Activated naive CD4-positive, alpha-beta T cell (primary cell): ENCODE results near the gene HMGXB4.
A peak's percentile ranks its signal among the peaks of the same experiment; 100 is the strongest.

ENCODE experiments used
- DNase-seq, 4 experiments: peaks; one replicate each; lab custom pipeline; 2025; lab: John Stamatoyannopoulos, UW

Gene HMGXB4

GRCh38 chr22:35258191-35258988 lies 1.1 kb downstream of the HMGXB4 start:
- DNase-seq = no peak

DNA sequence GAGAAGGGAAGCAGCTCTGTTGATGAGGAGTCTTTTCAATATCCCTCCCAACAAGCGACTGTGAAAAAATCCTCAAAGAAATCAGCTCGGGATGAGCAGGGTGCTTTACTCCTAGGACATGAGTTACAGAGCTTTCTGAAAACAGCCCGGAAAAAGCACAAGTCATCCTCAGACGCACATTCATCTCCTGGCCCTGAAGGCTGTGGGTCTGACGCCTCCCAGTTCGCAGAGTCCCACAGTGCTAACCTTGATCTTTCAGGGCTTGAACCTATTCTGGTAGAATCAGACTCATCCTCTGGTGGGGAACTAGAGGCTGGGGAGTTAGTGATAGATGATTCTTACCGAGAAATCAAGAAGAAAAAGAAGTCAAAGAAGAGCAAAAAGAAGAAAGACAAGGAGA lies 7.7 kb downstream of the HMGXB4 start:
- DNase-seq = no peak

DNA sequence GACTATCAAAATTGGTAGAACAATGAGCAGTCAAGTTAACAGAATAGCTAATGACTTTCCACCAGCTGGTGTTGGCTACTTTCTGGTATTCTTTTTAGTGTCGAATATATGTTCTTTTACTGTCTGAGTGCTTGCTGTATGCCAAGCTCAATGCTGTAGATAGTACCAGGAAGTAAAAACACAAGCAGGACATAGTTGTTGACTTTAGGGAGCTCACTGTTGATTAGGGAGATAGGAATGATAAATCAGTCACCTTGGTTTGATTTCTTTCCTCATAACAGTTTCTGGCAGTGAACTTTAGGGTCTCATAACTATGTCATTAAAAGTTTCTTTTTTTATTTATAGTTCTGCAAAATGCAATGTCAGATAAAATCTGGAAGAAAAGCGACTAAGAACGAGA lies 9.0 kb downstream of the HMGXB4 start:
- no peak for DNase-seq

DNA sequence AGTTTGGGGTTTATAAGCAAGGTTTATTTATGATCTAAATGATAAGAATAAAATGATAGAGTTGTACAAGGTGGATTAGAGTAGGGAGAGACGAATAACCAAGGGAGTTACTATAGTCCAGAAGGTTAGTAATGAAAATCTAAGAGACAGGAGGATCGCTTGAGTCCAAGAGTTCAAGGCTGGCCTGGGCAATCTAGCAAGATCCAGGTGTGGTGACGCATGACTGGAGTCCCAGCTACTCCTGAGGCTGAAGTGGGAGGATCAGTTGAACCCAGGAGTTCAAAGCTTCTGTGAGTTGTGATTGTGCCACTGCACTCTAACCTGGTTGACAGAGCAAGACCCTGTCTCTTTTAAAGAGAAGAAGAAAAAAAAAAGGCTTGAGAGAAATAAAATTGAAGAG lies 12.3 kb downstream of the HMGXB4 start:
- no peak for DNase-seq

GRCh38 chr22:35274154-35274871 lies 17.0 kb downstream of the HMGXB4 start:
- no peak for DNase-seq

GRCh38 chr22:35275580-35275979 lies 18.3 kb downstream of the HMGXB4 start:
- no peak for DNase-seq

- no peak for DNase-seq
These were observed 18.7 kb downstream of the HMGXB4 start for GRCh38 chr22:35276019-35276418.

DNA sequence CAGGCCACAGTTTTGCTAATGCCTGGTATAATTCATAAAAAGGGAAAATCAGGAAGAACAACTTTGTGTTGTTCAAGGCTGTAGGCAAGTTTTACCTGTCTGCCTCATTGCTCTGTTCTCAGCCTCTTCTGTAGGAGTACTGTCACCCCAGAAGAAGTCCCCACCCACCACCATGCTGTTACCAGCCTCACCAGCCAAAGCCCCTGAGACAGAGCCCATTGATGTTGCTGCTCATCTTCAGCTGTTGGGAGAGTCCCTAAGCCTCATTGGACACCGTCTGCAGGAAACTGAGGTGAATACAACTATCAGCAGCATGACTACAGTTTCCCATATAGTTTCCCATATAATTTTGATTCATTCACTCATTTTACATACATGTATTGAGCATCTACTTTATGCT lies 30.8 kb downstream of the HMGXB4 start:
- DNase-seq = no peak

DNA sequence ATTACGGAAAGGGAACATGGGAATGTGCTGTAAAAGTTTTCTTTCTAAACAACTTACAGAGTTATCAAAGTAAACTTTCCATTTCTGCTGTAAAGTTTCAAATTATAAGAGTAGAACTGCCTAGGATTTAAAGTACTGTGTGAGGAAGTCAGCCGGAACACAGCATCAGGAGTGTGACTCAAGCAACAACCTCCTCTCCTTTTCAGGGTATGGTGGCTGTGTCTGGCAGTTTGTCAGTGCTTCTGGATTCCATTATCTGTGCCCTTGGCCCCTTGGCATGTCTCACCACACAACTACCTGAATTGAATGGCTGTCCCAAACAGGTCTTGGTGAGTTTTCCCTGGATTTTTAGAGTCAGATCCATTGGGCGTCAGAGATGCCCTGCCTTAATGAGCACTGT lies 35.5 kb downstream of the HMGXB4 start:
- no peak for DNase-seq

- no peak for DNase-seq
These were observed 38.8 kb downstream of the HMGXB4 start for GRCh38 chr22:35296051-35296450.

GRCh38 chr22:35299217-35299672 lies 42.0 kb downstream of the HMGXB4 start:
- DNase-seq = peak in 2 of 4 experiments; percentile 40 to 45

DNA sequence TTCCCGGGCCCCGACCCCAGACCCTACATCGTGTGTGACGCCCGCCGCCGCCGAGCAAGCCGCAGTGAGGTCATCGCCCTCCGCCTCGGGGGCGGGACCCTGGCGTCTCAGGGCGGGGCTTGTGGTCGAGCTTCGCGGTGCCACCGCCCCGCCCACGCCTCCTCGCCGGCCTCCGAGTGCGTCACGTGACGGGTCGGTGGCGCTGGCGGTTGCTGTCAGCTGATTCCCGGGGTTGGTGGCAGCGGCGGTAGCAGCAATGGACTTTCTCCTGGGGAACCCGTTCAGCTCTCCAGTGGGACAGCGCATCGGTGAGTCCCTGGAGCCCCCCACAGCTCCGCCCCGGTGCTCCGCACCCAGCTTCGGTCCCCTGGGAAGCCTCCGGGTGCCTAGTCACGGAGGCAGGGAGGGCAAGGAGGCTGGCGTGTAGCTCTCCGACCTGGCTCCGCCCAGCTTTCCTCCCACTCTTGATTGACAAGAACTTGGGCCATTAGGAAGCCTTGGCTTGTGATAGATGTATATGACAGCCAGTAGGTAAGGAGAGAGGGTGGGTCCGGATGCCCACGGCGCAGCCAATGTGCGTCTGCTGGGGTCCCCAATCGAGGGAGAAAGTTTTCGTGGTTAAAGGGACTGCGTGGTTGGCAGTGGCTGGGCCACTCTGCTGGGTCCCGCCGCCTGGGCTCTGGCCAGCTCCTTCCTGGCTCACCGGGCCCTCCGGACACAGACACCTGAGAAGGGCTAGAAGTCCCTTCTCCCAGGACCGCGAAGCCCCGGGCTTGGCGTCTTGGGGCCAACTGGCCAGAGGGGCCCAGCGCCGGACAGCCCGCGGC lies 42.6 kb downstream of the HMGXB4 start, which contains the start of gene TOM1:
Gene TOM1 (plus strand): TSS at position 222 of the 827 bp plus-strand sequence. CDS start 35 bp downstream, at position 257.
- DNase-seq = peak; percentile 82 to 98 (median 92)

- no peak for DNase-seq
These were observed 44.1 kb downstream of the HMGXB4 start for GRCh38 chr22:35301372-35301874.

DNA sequence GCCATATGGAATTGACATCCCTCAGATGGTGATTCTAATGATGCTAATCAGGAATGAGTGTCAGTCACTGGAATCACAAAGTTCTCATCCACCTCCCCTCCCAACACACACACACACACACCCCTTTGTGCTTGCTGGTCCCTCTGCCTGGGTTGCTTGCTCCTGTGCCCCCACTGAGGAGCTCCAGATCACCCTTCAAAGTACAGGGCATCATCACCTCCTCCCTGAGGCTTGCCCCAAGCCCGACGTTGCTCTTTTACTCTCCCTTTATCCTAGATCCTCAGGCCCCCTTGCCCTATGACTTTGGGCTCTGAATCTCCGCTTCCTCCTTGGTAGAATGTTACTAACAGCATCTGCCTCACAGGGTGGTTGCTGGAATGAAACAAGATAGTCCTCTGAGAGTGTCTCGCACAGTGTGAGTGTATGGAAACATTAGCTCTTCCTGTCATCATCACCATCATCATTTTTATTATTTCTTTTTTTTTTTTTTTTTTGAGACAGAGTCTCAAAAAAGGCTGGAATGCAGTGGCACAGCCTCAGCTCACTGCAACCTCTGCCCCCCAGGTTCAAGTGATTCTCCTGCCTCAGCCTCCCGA lies 45.8 kb downstream of the HMGXB4 start:
- no peak for DNase-seq

- DNase-seq = no peak
These were observed 48.3 kb downstream of the HMGXB4 start for GRCh38 chr22:35305525-35306070.

- no peak for DNase-seq
These were observed 49.2 kb downstream of the HMGXB4 start for GRCh38 chr22:35306350-35306967.

GRCh38 chr22:35307372-35307771 lies 50.1 kb downstream of the HMGXB4 start:
- no peak for DNase-seq

DNA sequence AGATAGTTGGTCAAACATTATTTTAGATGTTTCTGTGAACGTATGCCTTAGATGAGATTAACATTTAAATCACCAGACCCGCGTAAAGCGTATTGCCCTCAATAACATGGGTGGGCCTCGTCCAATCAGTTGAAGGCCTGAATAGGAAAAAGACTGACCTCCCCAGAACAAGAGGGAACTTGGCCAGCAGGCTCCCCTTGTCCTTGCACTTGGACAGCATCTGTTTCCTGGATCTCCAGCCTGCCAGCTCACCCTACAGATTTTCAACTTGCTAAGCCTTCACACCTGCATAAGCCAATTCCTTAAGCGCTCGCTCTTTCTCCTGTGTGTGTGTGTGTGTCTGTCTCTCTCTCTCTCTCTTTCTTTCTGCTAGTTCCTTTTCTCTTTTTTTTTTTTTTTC lies 50.6 kb downstream of the HMGXB4 start:
- no peak for DNase-seq

- no peak for DNase-seq
These were observed 51.3 kb downstream of the HMGXB4 start for GRCh38 chr22:35308480-35309021.
